ENCODE measurements around the gene PLEKHO1.
"Not testable (repeated sequence)": the region's sequence is repeated elsewhere in the genome, so short reads cannot be mapped to it uniquely, and the experiment has no call there.

PLEKHO1 gene, protein sequence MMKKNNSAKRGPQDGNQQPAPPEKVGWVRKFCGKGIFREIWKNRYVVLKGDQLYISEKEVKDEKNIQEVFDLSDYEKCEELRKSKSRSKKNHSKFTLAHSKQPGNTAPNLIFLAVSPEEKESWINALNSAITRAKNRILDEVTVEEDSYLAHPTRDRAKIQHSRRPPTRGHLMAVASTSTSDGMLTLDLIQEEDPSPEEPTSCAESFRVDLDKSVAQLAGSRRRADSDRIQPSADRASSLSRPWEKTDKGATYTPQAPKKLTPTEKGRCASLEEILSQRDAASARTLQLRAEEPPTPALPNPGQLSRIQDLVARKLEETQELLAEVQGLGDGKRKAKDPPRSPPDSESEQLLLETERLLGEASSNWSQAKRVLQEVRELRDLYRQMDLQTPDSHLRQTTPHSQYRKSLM

DNA sequence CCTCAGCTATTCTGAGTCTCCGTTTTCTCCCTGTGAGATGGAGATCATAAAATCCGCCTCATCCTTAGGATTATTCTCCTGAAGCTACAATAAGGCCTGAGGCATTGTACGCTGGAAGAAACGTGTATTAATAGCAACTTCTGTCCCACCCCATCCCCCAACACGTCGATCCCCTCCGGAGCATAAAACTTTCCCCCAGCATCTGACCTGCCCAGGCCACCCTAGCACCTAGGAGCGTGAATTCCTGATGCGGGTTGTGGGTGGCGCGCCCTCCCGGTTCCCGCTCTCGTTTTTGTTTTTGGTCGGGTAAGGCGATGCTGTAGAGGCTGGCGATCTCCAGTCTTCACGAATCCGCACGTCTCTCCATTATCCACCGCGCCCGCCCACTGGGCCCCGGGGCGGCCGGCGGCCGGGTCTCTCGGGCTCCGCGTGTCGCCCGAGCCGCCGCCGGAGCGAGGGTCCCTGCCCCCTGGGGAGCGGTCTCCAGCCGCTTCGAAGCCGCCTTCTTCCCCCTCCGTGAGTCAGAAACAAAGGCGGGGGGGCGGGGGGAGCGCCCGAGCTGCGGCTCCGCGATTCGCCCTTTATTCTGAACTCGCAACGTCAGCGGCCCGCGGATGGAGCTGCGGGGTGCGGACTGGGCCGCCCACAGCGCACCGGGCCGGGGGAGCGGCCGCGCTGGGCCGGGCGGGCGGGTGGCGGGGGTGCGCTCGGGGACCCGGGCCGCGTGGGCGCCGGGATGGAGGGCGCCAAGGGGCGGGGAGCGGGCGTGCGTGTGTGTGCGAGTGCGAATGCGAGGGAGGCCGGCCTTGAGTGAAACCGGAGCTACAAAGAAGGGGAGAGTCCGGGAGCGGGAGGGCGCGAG, at the start of gene PLEKHO1:
Gene PLEKHO1, plus strand, starts transcription at position 646 of the 862 bp plus-strand sequence. CDS start 342 bp downstream, outside the sequence.
- peak; percentile 91 for DNase-seq

GRCh38 chr1:150102986-150103385, 46.7 kb upstream of the PLEKHO1 start:
- no peak for DNase-seq

DNA sequence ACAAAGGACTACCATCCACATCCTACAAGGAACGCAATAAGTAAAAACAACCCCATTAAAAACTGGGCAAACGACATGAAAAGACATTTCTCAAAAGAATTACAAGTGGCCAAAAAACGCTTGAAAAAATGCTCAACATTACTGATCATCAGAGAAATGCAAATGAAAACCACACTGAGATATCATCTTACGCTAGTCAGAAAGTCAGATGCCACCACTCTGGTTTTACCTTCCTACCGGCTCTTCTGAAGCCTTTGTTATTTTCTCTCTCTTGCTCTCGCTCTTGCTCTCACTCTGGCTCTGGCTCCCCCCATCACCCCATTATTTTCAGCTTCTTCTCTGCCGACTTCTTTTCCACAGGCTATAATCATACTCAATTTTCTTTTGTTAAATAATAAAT, 43.4 kb upstream of the PLEKHO1 start:
- no peak for DNase-seq

GRCh38 chr1:150109586-150109985, 40.1 kb upstream of the PLEKHO1 start:
- no peak for DNase-seq

DNA sequence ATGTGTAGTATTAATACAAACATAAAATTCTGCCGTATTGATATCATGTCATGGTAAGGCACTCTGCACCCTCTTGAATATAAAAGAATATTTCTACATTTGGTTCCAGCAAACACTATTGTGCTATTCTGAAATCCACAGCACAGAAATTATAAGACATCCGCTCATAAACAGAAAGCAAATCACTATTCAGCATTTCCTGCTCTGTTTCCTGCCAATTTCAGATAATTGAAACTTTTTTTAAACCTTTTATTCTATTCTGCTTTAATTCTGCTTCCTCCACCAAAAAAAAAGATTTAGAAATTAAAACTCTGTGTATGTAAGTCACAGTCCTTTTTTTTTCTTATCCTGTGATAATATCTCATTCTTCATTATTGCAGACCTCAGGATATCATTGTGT, 39.6 kb upstream of the PLEKHO1 start:
- DNase-seq: no peak

DNA sequence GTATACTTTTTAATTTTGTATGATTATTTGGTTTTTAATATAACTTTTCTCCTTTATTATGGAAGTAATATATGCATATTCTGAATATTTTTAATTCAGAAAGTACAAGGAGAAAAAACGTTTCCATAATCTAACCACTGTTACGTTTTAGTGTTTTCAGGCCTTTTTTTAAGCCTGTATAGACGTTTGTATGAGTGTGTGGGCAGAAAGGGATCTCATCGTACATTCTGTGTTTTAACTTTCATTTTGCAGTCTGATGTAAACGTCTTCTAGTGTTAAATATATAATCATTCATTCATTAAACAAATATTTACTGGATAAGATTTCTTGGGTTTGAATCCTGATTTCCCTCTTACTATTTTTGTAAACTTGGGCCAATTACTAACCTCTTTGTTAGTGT, 38.0 kb upstream of the PLEKHO1 start:
- no peak for DNase-seq

DNA sequence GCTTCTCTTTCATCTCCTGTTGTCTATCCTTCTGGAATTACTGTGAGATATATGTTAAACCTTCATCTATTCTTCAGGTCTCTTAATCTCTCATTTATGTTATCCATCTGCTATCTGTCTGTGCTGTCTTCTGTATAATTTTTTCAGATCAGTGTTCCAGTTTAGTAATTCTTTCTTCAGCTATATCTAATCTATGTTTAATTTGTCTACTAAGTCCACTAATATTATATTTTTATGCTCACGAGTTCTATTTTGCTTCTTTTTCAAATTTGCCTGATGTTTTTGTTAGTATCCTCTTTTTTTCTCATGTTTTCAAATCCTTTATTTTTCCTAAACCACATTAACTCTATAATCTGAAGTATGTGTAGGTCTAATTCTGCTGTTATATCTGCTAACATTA, 34.6 kb upstream of the PLEKHO1 start:
- DNase-seq: no peak

GRCh38 chr1:150118716-150119115, 31.0 kb upstream of the PLEKHO1 start:
- no peak for DNase-seq

GRCh38 chr1:150121236-150121862, 28.4 kb upstream of the PLEKHO1 start:
- no peak for DNase-seq

DNA sequence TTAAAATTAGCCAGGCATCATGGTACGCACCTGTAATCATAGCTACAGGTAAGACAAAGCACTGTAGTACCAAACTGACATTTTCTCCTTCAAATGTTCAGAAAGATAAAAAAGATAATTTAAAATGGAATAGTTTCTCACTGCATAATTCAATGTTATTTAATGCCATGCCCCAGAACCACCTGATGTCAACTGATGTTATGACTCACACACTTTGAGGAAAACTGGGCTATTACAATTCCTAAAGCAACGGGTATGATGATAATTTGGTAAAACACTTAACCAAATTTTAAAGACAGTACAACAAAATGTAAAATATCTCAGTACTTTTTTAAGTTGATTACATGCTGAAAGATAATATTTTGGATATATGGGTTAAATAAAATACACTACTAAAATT, 22.9 kb upstream of the PLEKHO1 start:
- no peak for DNase-seq

DNA sequence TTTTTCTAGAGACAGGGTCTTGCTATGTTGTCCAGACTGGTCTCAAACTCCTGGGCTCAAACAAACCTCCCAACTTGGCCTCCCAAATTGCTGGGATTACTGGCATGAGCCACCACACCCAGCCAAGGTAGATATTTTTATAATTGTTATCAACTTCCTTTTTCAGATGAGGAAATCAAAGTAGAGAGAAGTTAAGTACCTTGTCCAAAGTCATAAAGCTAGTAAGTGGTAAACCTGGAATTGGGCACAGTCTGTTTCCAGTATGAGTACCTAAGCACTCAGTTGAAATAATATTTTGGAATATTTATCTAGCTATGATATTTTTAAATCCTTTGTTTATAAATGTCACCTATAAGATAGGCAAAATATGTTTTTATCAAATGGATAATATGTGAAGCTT, 22.3 kb upstream of the PLEKHO1 start:
- no peak for DNase-seq

- no peak for DNase-seq
These were observed 21.8 kb upstream of the PLEKHO1 start for GRCh38 chr1:150127868-150128267.

DNA sequence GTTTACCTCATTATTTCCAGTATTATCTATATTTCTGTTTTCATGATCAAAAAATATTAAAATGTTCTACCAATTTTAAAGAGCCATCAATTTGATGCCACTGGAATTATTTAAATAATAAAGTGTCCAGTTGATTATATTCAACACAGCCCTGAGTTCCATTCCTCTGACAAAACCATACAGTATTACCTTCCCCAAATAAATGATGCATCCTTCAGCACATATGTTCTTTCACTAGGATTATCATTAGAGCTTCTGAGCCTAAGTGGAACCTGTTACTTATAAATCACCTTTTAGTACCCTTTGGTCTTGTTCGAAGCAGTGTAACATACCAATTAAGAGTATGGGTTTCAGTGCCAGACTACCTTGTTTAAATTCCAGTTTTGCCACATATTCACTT, 17.3 kb upstream of the PLEKHO1 start:
- DNase-seq: no peak

DNA sequence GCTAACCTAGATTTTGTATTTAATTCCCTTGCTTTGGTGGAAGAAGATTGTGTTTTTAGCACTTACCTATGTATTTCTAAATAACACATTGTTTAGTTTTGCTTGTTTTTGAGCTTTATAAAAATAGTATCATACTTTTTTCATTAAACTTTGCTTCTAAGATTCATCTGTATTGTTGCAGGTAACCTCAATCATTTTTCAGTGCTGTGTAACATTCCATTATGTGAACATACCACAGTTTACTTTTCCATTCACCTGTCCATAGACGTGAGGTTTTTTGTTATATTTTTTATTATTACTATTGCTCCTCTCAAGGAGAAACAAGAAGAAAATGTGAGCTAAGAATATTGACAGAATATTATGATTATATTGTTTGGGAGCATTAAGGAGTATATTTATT, 15.2 kb upstream of the PLEKHO1 start:
- DNase-seq: no peak

GRCh38 chr1:150135400-150135799, 14.3 kb upstream of the PLEKHO1 start:
- not testable (repeated sequence) for DNase-seq

- no peak for DNase-seq
These were observed 11.7 kb upstream of the PLEKHO1 start for GRCh38 chr1:150138044-150138443.

DNA sequence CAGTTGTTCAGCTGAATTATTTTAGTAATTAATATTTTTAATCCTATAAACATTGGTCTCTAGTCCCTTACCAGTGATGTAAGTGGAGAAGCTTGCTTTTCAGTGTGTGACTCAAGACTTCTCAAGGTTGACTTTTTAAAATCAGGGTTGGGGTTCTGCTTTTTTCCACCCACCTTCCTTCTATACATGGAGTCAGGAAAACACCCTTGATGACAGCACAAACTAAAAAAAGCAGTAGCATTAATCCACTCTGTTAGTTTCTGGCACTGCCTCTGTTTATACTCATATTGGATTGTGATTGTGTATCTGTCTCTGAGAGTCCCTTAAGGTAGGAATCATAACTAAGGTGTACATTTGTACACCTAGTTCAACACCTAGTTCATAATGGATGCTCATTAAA, 8.3 kb upstream of the PLEKHO1 start:
- DNase-seq: no peak

DNA sequence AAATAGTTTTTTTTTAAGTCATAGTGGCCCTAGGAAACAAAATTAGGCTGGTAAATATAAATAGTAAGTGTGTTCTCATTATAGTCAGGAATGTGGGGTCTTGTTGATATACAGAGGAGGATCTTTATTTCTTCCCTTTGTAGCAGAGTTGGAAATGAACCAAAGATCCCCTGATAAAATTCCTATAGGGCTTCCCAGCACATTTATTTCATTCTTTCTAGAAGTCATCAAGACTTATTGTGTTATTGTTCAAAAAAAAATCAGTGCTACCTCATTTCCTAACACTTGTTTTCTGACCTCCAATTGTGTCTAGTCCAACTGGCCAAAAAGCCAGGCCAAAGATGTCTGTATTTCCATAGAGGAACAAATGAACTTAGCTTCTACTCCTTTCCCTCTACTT, 7.6 kb upstream of the PLEKHO1 start:
- no peak for DNase-seq

DNA sequence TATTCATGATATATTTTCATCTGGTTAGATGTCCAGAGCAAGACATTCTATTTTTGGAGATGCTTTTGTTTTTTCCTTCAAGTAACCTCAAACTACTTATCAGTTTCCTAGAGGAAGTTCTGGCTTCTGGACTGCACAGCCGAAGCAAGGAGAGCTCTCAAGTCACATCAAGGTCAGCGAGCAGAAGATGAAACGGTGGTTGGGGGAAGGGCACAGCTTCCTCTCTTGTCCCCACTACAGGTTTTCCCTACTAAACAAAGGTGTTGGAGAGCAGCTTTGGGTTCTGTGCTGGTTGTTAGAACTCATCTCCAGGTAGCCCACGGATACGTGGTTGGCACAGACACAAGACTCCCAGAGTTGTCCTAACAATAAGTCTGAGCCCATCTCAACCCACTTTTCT, 5.1 kb upstream of the PLEKHO1 start:
- DNase-seq: no peak

GRCh38 chr1:150146016-150146415, 3.7 kb upstream of the PLEKHO1 start:
- DNase-seq: not testable (repeated sequence)

DNA sequence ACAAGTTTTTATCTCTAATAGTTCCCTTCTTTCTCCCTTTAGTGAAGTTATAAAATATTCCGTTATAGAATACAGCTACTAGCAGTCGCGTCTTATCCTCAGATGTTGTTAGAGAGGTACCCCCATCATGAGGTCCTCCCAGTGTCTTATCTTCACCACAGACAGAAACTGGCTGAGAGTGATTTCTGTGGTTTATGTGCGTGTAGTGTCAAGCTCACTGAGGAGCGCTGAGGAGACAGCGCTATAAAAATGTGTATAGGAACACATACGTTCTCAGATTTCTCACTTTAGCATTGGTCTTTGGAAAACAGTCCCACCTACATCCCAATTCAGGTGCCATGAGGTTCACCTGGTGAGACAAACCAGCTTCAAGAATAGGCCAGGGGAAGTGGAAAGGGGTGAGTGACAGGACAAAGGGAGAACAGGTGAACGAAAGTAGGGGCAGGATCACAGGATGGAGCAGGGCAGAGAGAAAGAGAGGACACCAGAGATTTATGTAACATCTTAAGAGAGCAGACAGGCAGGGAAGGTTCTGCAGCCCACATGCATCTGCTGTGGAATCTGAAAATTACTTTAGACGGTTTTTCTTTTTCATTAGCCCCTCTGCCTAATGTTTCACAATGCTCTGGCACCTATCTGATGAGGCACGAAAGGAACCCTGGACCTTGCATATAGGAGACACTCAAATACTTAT, 2.7 kb upstream of the PLEKHO1 start:
- no peak for DNase-seq

DNA sequence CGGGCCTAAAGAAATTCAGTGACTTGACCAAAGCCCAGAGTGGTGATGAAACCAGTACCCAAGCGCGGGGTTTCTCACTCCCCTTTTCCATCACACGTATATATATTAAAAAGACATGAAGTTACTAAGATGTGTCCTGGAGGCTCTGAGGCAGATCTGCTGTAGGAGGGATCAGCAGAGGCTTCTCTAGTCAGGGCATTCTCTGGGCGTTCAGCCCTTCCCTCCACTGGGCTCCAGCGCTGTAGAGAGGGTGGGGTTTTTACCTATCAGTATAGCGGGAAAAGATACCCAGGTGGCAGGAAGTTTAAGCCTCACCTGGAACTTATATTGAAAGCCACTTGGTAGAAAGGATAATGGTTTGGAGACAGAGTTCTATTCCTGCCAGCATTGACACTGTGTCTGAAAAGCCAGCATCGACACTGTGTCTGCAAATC, 862 bp upstream of the PLEKHO1 start:
- no peak for DNase-seq

All from right hindlimb (tissue), 1 donor.